ENCODE measurements around the gene IPCEF1. TPM values are rescaled to one million over a fixed set of nuclear protein-coding genes. Genes with fewer than 3 reads are reported as not detected.

IPCEF1 gene
- total RNA-seq, 2 donors from 2014 or later = 3.0 to 5.7 TPM

DNA sequence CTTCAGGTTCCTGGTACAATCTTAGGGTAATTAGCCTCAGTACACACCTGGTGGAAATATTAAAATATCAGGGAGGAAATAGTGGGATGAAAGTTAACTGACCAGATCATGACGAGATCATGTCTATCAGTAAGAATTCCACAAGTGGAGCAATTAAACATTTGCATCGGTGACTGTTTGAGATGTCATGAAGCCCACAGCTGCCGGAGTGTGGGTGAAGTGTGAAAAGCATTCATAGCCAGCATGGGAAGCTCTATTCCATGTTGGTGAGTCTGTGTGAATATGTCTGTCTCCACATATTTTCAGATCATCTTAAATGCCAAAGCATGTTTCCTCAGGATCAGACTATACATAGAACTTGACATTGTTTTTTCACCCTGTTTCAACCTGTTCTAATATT is 142.8 kb downstream of the IPCEF1 start:
- H3K27ac ChIP-seq = no peak overlapping the region
- peaks cover 7% of the 10 kb centered on the region for H3K4me1 ChIP-seq
- TF ChIP-seq, protein P1, sequence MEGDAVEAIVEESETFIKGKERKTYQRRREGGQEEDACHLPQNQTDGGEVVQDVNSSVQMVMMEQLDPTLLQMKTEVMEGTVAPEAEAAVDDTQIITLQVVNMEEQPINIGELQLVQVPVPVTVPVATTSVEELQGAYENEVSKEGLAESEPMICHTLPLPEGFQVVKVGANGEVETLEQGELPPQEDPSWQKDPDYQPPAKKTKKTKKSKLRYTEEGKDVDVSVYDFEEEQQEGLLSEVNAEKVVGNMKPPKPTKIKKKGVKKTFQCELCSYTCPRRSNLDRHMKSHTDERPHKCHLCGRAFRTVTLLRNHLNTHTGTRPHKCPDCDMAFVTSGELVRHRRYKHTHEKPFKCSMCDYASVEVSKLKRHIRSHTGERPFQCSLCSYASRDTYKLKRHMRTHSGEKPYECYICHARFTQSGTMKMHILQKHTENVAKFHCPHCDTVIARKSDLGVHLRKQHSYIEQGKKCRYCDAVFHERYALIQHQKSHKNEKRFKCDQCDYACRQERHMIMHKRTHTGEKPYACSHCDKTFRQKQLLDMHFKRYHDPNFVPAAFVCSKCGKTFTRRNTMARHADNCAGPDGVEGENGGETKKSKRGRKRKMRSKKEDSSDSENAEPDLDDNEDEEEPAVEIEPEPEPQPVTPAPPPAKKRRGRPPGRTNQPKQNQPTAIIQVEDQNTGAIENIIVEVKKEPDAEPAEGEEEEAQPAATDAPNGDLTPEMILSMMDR (IDR thresholded peaks at IDR 0.05) = no peak
- no peak for TF ChIP-seq POLR2A (IDR thresholded peaks at IDR 0.05)
- 62 to 64% methylated on average over 3 of the region's 3 CpGs for WGBS, 2 donors
- no peak overlapping the region for H3K4me3 ChIP-seq
- no peak for DNase-seq
- no peaks in the 10 kb centered on the region for H3K9me3 ChIP-seq
- intact Hi-C loops (cut with DNase I) = no loop called here
- H3K27me3 ChIP-seq = no peaks in the 10 kb centered on the region
- ATAC-seq = no peak
- H3K36me3 ChIP-seq (replicated peaks in 1 of 2; ENCODE audit: insufficient read depth in 1 of 2, low read depth in 2 of 2) = no peaks in the 10 kb centered on the region

- Histone ChIP-seq H3K27me3 (no peaks in the 10 kb centered on the region), H3K9me3 (no peaks in the 10 kb centered on the region), H3K27ac (no peak overlapping the region), H3K4me3 (no peak overlapping the region), H3K36me3 (replicated peaks in 1 of 2; ENCODE audit: insufficient read depth in 1 of 2, low read depth in 2 of 2) (no peaks in the 10 kb centered on the region), H3K4me1 (no peaks in the 10 kb centered on the region)
- no peak for DNase-seq
- intact Hi-C loops (cut with DNase I) = no loop called here
- TF ChIP-seq, protein P1 (IDR thresholded peaks at IDR 0.05) = no peak
- no peak for TF ChIP-seq POLR2A (IDR thresholded peaks at IDR 0.05)
- no peak for ATAC-seq
Observed at GRCh38 chr6:154210678-154211077, 145.9 kb downstream of the IPCEF1 start.

DNA sequence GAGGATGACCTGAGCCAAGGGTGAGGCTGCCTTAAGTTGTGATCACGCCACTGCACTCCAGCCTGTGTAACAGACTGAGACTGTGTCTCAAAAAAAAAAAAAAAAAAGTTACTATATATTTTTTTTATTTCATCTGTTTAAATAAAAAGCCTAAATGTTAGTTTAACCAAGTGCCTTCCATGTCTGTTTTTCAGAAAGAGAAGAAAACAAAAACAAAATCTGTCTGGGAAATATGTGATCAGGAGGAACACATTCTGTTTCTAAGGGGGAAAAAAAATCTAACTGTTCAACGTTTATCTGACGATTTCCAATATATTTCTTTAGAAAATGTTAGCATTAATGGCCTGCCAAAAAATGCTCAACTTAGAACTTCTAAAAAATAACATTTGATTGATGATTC is 147.0 kb downstream of the IPCEF1 start:
- DNase-seq (no peak), ATAC-seq (no peak)
- Histone ChIP-seq H3K36me3 (replicated peaks in 1 of 2; ENCODE audit: insufficient read depth in 1 of 2, low read depth in 2 of 2) (no peaks in the 10 kb centered on the region), H3K4me1 (no peaks in the 10 kb centered on the region), H3K4me3 (no peak overlapping the region), H3K27me3 (no peaks in the 10 kb centered on the region), H3K9me3 (no peaks in the 10 kb centered on the region), H3K27ac (no peak overlapping the region)
- WGBS, 2 donors = 60% methylated on average over 3 of the region's 3 CpGs
- TF ChIP-seq POLR2A (IDR thresholded peaks at IDR 0.05) = no peak
- TF ChIP-seq, protein P1 (IDR thresholded peaks at IDR 0.05) = no peak
- intact Hi-C loops (cut with DNase I) = no loop called here

- Histone ChIP-seq H3K27me3 (no peaks in the 10 kb centered on the region), H3K9me3 (no peaks in the 10 kb centered on the region), H3K36me3 (replicated peaks in 1 of 2; ENCODE audit: insufficient read depth in 1 of 2, low read depth in 2 of 2) (no peaks in the 10 kb centered on the region), H3K4me1 (no peaks in the 10 kb centered on the region), H3K4me3 (no peak overlapping the region), H3K27ac (no peak overlapping the region)
- intact Hi-C loops (cut with DNase I) = no loop called here
- 60 to 62% methylated on average over 4 of the region's 4 CpGs for WGBS, 2 donors
- DNase-seq = no peak
- TF ChIP-seq, protein P1 (IDR thresholded peaks at IDR 0.05) = no peak
- TF ChIP-seq POLR2A (IDR thresholded peaks at IDR 0.05) = no peak
- no peak for ATAC-seq
Observed at GRCh38 chr6:154206996-154207395, 149.6 kb downstream of the IPCEF1 start.

DNA sequence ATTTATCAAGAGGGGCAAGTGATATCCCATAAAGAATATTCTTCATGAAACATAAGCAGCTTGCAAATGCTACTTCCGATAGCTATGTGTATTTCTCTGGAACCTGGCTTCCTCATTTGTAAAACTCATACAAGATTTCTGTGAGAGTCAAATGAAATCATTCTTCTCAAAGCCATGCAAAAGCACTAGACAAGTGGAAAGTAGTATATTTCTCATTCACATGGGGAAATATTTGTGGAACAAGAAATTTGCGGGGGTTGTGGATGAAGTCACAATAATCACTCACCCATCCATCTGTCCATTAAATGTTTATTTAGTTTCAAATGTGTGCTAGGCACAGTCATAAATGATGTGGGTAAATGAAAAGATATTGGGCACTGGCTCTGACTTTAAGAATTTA is 150.5 kb downstream of the IPCEF1 start:
- WGBS, 2 donors = 91 to 94% methylated on average over 2 of the region's 2 CpGs
- Histone ChIP-seq H3K9me3 (no peaks in the 10 kb centered on the region), H3K36me3 (replicated peaks in 1 of 2; ENCODE audit: insufficient read depth in 1 of 2, low read depth in 2 of 2) (no peaks in the 10 kb centered on the region), H3K27me3 (no peaks in the 10 kb centered on the region), H3K4me1 (no peaks in the 10 kb centered on the region), H3K27ac (no peak overlapping the region), H3K4me3 (no peak overlapping the region)
- no peak for ATAC-seq
- DNase-seq = no peak
- intact Hi-C loops (cut with DNase I) = no loop called here
- TF ChIP-seq POLR2A (IDR thresholded peaks at IDR 0.05) = no peak
- TF ChIP-seq, protein P1 (IDR thresholded peaks at IDR 0.05) = no peak
